ENCODE measurements around the gene OR2T29.
"Not testable (repeated sequence)": the region's sequence is repeated elsewhere in the genome, so short reads cannot be mapped to it uniquely, and the experiment has no call there.

The OR2T29 gene, protein sequence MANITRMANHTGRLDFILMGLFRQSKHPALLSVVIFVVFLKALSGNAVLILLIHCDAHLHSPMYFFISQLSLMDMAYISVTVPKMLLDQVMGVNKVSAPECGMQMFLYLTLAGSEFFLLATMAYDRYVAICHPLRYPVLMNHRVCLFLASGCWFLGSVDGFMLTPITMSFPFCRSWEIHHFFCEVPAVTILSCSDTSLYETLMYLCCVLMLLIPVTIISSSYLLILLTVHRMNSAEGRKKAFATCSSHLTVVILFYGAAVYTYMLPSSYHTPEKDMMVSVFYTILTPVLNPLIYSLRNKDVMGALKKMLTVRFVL

DNA sequence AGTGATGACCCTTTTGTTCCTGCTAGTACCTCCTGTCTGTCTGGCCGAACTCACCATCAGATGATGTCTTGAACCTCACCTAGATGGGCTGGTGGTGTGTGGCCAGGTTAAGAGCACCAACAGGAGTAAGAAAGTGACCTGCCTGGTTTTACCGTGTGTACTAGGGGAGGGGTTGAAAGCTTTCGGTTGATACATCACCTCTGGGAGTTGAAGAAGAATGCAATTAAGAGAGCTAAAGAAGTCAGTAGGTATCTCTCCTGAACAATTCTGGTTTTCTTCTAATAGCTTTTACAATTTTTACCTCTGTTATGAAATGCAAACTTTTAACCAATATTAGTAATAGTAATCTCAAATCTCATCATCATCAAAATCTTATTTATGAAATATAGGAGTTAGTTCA lies at the start of gene OR2T29:
OR2T29 (minus strand) TSS at position 101 of the 400 bp plus-strand sequence. CDS start 3,281 bp downstream, outside the sequence.
- not testable (repeated sequence) for DNase-seq

DNA sequence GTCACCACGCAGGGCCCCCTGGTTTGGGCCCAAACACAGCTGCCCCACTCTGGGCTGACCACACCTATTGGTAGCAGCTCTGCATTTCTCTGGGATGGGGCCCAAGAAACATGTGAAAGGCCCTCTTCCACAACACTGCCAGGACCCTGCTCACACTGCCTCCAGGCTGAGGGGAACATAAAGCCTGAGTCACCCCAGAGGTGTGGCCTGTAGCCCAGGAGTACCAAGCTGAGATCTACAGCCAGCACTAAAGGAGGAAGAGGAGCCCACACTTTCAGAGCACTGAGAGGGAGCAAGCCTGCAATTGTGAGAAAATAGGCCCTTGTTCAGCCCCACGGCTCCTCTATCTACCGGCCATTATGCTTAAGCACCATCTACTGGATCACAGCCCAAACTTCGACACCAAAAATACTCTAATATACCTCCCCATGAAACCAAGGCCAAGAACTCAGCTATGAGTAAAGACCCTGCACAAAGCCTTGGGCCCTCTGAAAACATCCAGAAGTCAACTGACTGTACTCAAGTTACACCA lies 49.4 kb upstream of the OR2T29 start:
- no peak for DNase-seq

GRCh38 chr1:248610301-248610700 lies 47.7 kb upstream of the OR2T29 start:
- DNase-seq = no peak

DNA sequence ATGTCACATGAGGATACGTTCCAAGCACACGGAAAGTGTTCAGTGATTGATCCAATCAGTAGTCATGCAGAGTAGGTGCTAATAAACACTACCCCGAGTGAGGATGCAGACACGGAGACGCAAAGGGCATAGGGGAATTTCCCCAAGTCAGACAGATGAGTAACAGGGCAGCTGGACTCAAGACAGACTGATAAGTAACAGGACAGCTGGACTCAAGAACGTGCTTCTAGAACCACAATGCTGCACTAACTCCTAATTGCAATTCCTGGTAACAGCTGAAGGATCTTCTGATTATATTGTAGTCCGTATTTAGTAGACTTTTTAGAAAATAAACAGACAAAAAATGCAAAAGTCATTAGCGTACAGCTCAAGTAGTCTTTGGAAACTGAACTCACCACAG lies 36.8 kb upstream of the OR2T29 start:
- DNase-seq = no peak

DNA sequence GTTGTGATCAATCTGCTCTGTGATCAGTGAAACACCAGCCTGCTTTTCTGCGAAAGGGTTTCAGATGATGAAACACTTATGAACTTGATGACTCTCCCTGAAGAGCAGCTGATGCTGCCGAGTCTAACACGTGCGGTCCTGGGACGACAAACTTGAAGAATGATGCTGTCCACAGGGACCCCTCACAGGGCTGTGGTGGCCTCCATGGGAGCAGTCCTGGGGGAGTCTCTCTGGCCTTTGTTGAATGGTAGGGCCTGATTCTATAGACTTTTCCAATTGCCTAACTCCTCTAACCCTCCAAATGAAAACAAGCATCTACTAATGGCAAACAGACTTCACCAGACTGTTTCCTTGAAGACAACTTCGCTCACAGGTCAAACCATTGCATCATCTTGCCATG lies 35.0 kb upstream of the OR2T29 start, which contains the start of gene OR2T10:
OR2T10 (minus strand) TSS at position 112 of the 400 bp plus-strand sequence. CDS start 3,932 bp downstream, outside the sequence.
- DNase-seq = no peak

- DNase-seq = no peak
These were observed 34.0 kb upstream of the OR2T29 start for GRCh38 chr1:248596615-248597014.

- no peak for DNase-seq
These were observed 30.7 kb upstream of the OR2T29 start for GRCh38 chr1:248593226-248593625.

DNA sequence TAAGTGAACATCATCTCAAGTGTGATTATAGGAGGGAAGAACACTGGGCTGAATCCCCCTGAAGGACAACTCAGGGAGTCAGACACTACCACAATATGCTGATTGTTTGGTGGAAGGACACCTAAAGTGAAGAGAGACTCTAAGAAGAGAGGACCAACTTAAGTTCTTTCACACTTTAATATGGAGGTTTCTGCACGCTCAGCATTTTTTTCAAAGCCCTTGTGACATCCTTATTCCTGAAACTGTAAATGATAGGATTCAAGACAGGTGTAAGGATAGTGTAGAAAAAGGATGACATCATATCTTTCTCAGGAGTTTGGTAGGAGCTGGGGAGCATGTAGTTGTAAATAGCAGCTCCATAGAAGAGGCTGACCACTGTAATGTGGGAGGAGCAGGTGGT lies 30.1 kb upstream of the OR2T29 start:
- no peak for DNase-seq

DNA sequence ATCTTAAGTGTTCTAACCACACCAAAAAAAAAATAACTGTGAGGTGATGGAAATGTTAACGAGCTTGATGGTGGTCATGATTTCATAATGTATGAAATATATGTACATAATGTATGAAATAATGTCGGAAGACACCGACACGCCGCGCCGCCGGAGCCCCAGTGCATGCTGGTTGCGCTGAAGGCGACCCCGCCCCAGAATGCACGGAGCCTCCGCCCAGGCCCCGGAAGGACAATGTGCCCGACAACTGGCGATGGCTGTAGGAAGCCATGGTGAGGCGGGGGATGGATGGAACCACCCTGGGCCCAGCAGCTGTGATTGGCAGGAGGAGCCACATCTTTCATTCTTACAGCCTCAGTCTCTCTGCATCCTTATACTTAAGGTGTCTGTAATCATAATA lies 27.5 kb upstream of the OR2T29 start:
- DNase-seq = no peak

DNA sequence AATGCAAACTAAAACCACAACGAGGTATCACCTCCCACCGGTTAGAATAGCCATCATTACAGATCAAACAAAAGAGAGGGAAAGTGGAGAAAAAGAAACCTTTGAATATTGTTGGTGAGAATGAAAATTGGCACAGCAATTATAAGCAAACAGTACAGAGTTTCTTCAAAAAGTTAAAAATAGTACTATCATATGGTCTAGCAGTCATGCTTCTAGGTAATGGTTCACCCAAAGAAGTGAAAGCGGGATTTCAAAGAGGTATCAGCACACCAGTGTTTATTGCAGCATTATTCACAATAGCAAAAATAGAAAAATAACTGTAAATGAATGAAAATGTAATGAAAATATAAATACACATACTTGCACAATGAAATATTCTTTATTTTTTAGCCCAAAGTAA lies 26.8 kb upstream of the OR2T29 start:
- DNase-seq = no peak

GRCh38 chr1:248585266-248585665 lies 22.7 kb upstream of the OR2T29 start:
- DNase-seq = no peak

- DNase-seq = no peak
These were observed 13.8 kb upstream of the OR2T29 start for GRCh38 chr1:248576260-248576980.

DNA sequence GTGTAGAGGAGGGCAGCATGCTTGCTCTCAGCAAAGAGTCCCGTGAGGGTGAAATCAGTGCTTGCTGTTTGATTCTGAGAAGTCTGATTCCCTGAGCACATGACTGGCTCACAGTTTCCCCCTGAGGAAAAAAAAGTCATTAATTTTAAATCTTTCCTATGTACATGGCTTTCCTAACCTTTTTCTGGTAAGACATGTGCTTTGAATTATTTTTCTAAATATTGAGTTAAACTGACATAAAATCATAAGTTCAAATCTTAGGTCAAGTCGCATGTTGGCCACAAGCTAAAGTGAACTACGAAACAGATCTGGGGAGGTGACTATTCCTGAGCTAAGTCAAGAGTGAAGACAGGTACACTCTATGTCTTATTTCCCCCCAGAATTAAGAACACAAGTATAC lies 12.1 kb upstream of the OR2T29 start, which contains the start of gene OR2T34:
OR2T34 (minus strand) TSS at position 101 of the 400 bp plus-strand sequence; CDS start at position 101, 0 bp downstream.
- DNase-seq = not testable (repeated sequence)

DNA sequence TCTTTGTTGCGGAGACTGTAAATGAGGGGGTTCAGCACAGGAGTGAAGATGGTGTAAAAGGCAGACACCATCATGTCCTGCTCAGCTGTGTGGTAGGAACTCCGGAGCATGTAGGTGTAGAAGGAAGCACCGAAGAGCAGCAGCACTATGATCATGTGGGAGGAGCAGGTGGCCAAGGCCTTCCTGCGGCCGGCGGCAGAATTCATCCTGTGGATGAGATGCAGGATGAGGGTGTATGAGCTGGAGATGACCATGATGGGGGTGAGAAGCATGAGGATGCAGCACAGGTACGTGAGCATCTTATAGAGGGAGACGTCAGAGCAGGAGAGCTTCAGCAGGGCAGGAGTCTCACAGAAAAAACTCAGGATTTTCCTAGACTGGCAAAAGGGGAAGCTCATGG lies 11.3 kb upstream of the OR2T29 start:
- DNase-seq = not testable (repeated sequence)

GRCh38 chr1:248572049-248572448 lies 9.5 kb upstream of the OR2T29 start:
- not testable (repeated sequence) for DNase-seq

DNA sequence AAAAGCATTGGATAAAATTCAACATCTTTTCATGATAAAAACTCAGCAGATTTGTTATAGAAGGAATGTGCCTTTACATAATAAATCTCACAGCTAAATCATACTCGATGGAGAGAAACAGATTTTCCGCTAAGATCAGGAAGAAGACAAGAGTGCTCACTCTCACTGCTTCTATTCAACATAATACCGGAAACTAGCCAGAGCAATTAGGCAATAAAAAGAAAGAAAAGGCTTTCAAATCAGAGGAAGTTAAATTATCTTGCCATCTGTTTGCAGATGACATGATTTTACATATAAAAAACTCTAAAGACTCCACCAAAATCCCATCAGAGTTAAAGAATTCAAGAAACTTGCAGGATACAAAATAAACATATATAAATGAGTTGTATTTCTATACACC lies 8.2 kb upstream of the OR2T29 start:
- not testable (repeated sequence) for DNase-seq

DNA sequence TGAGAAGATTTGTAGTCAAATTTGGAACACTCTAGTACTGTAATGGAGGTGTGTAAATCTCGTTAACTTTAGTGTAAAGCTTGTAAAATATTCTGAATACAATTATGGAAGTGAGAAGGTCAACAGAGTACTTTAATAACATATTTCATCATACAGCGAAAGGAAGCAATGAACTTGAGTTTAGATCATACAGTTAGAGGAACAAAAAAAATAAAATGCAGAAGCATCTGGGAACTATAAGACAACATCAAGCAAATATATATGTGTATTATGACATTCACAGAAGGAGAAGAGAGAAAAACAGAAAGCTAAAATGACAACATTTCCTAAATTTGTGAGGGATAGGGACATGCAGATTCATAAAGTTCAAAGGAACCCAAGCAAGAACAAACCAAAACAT lies 6.5 kb upstream of the OR2T29 start:
- not testable (repeated sequence) for DNase-seq

DNA sequence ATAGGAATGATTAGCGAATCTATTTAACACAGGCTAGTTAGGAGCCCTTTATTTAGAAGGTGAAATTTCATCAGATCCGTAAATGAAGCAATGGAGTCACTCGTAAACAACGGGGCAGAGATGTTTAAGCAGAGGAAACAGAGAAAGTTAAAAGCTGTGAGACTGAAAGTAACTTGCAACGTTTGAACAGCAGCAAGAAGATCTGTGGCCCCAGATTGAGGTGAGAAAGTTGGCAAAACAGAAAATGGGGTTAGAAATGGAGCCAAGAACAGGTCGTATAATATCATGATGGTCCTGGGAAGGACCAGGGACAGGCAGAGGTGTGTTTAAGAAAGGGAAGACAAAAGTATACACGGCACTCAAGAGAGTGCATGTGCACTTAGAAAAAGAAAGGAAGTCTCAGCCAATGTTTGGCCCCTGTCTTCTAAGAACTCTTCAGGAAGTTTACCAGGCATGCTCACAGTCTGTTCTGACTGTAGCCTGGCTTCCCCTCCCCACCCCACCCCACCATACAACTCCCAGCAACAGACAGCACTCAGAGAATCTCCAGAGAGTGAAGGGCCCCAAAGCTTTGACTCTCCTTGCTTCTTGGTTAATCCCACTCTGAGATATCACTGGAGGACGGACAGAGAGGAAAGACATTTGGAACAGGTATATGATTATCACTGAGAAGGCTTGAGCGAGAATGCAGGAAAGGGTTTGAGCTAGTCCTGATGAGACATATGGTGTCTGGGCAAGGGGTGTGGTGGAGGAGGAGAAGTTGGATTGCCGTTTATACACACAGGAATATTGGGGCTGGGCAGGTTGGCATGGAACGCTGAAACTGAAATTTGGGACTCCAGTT lies 3.2 kb upstream of the OR2T29 start:
- not testable (repeated sequence) for DNase-seq

DNA sequence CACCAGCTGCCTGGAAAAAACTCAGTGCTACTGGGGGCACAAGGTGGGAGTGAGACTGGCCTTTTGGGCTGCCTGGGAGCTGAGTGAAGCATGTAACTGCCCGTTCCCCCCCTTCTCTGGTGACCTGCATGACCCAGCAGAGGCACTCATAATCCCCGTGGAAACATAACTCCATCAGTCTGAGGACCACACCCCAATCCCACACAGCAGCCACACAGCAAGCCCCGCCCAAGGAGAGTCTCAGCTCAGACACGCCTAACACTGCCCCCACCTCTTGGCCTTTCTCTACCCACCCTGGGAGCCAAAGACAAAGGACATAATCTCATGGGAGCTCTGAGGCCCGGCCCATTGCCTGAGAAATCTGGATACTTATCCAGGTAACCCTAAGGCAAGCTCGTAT lies 11.5 kb downstream of the OR2T29 start:
- not testable (repeated sequence) for DNase-seq

DNA sequence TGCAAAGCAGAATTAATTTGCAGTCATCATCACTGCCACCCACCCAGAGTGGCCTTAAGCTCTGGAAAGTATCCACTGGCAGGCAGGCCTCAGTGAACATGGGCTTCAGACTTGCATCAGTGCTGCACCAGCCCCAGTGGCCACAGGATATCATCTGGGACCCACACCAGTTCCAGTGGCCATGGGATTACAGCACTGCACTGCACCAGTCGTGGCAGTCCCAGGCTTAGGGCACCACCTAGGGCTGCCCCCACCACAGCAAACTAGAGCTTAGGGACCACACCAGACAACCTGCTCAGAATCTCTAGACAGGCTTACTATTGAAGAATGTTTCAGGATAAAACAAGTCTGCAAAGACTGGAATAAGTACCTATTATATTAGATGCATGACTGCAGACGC lies 15.2 kb downstream of the OR2T29 start:
- DNase-seq = not testable (repeated sequence)

- DNase-seq = not testable (repeated sequence)
These were observed 25.1 kb downstream of the OR2T29 start for GRCh38 chr1:248537449-248537848.

DNA sequence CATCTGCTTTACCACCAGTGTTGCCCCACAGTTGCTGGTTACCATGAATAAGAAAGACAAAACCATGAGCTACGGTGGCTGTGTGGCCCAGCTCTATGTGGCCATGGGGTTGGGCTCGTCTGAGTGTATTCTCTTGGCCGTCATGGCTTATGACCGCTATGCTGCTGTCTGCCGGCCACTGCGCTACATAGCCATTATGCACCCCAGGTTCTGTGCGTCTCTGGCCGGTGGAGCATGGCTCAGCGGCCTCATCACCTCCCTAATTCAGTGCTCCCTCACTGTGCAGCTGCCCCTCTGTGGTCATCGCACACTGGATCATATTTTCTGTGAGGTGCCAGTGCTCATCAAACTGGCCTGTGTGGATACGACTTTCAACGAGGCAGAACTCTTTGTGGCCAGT lies 40.7 kb downstream of the OR2T29 start:
- no peak for DNase-seq

GRCh38 chr1:248510217-248510616 lies 52.4 kb downstream of the OR2T29 start:
- not testable (repeated sequence) for DNase-seq

All from left hindlimb (tissue), 1 donor.